BLaER1 treated with 17β-estradiol and CSF1 and Interleukin-3, amounts not matched to agents 10 nM and 100 nM (cell line): ENCODE data around the gene DLG2.
"Not testable (repeated sequence)": the region's sequence is repeated elsewhere in the genome, so short reads cannot be mapped to it uniquely, and the experiment has no call there.

ENCODE experiments used
- H3K27ac ChIP-seq, 11 experiments: shearing (Covaris generic); formaldehyde crosslinking; 2 replicates each; pipeline ENCODE4 v1.8.1; 2022
- H3K27me3 ChIP-seq, 11 experiments: shearing (Covaris generic); formaldehyde crosslinking; 2 replicates each; pipeline ENCODE4 v1.8.1; 2022
- H3K36me3 ChIP-seq, 11 experiments: shearing (Covaris generic); formaldehyde crosslinking; 2 replicates each; pipeline ENCODE4 v1.8.1; 2022
- H3K4me1 ChIP-seq, 10 experiments: shearing (Covaris generic); formaldehyde crosslinking; 2 replicates each; pipeline ENCODE4 v1.8.1; 2022
- H3K4me2 ChIP-seq, 11 experiments: shearing (Covaris generic); formaldehyde crosslinking; 2 replicates each; pipeline ENCODE4 v1.8.1; 2022
- H3K4me3 ChIP-seq, 10 experiments: shearing (Covaris generic); formaldehyde crosslinking; 2 replicates each; pipeline ENCODE4 v1.8.1; 2022
- H3K9ac ChIP-seq, 11 experiments: shearing (Covaris generic); formaldehyde crosslinking; 2 replicates each; pipeline ENCODE4 v1.8.1; 2022
- H3K9me3 ChIP-seq, 11 experiments: shearing (Covaris generic); formaldehyde crosslinking; replicated peaks in 1 of 11; 2 replicates each; pipeline ENCODE4 v1.8.1; 2022
- H4K20me1 ChIP-seq, 11 experiments: shearing (Covaris generic); formaldehyde crosslinking; 2 replicates each; pipeline ENCODE4 v1.8.1; 2022
- Cebpa-rat ChIP-seq, 11 experiments: shearing (Covaris generic); IDR thresholded peaks; 2 replicates each; pipeline ENCODE4 v1.8.1; 2022

The DLG2 gene

GRCh38 chr11:83456075-83456474 lies 2171.1 kb downstream of the DLG2 start:
- Histone ChIP-seq H3K9ac (no peak overlapping the region), H3K27ac (no peak overlapping the region), H3K4me1 (peaks cover 0 to 13% (median 0%) of the 10 kb centered on the region in 10 experiments; a peak in 5 of 20 replicates), H3K4me3 (no peak overlapping the region), H4K20me1 (no peaks in the 10 kb centered on the region), H3K27me3 (no peaks in the 10 kb centered on the region), H3K4me2 (no peak overlapping the region), H3K9me3 (no peaks in the 10 kb centered on the region), H3K36me3 (no peaks in the 10 kb centered on the region)
- no peak for TF ChIP-seq Cebpa-rat (IDR thresholded peaks at IDR 0.05)

GRCh38 chr11:83455356-83455755 lies 2171.8 kb downstream of the DLG2 start:
- H3K4me3 ChIP-seq, result no peak overlapping the region
- H3K4me2 ChIP-seq, result no peak overlapping the region
- no peak overlapping the region for H3K9ac ChIP-seq
- peaks cover 0 to 13% (median 0%) of the 10 kb centered on the region in 10 experiments; a peak in 5 of 20 replicates for H3K4me1 ChIP-seq
- no peaks in the 10 kb centered on the region for H4K20me1 ChIP-seq
- H3K9me3 ChIP-seq, result no peaks in the 10 kb centered on the region
- H3K36me3 ChIP-seq, result no peaks in the 10 kb centered on the region
- no peak for TF ChIP-seq Cebpa-rat (IDR thresholded peaks at IDR 0.05)
- no peaks in the 10 kb centered on the region for H3K27me3 ChIP-seq
- no peak overlapping the region for H3K27ac ChIP-seq

GRCh38 chr11:83454674-83455073 lies 2172.5 kb downstream of the DLG2 start:
- H3K4me3 ChIP-seq, result no peak overlapping the region
- H3K27me3 ChIP-seq, result no peaks in the 10 kb centered on the region
- H3K9me3 ChIP-seq, result no peaks in the 10 kb centered on the region
- peaks cover 0 to 7% (median 0%) of the 10 kb centered on the region in 10 experiments; a peak in 5 of 20 replicates for H3K4me1 ChIP-seq
- H3K27ac ChIP-seq, result no peak overlapping the region
- H4K20me1 ChIP-seq, result no peaks in the 10 kb centered on the region
- no peak overlapping the region for H3K9ac ChIP-seq
- no peaks in the 10 kb centered on the region for H3K36me3 ChIP-seq
- H3K4me2 ChIP-seq, result no peak overlapping the region
- no peak for TF ChIP-seq Cebpa-rat (IDR thresholded peaks at IDR 0.05)

GRCh38 chr11:83449338-83449913 lies 2177.7 kb downstream of the DLG2 start:
- Histone ChIP-seq H4K20me1 (no peaks in the 10 kb centered on the region), H3K4me1 (peaks cover 0 to 5% (median 0%) of the 10 kb centered on the region in 10 experiments; a peak in 1 of 20 replicates), H3K36me3 (no peaks in the 10 kb centered on the region), H3K4me3 (no peak overlapping the region), H3K9me3 (peaks cover 0 to 9% (median 0%) of the 10 kb centered on the region in 11 experiments; a peak in 6 of 22 replicates), H3K4me2 (no peak overlapping the region), H3K9ac (no peak overlapping the region), H3K27me3 (no peaks in the 10 kb centered on the region), H3K27ac (no peak overlapping the region)
- no peak for TF ChIP-seq Cebpa-rat (IDR thresholded peaks at IDR 0.05)

- H3K4me2 ChIP-seq, result no peak overlapping the region
- no peaks in the 10 kb centered on the region for H3K27me3 ChIP-seq
Measured at GRCh38 chr11:83448686-83449085, 2178.5 kb downstream of the DLG2 start.

GRCh38 chr11:83443880-83444279 lies 2183.3 kb downstream of the DLG2 start:
- not testable (repeated sequence) for H4K20me1 ChIP-seq, H3K27me3 ChIP-seq, H3K36me3 ChIP-seq, H3K9me3 ChIP-seq, H3K4me1 ChIP-seq, H3K4me2 ChIP-seq, H3K9ac ChIP-seq, H3K4me3 ChIP-seq, H3K27ac ChIP-seq

More at GRCh38 chr11:83448686-83449085, 2178.5 kb downstream of the DLG2 start:
- H3K36me3 ChIP-seq, result no peaks in the 10 kb centered on the region
- no peak for TF ChIP-seq Cebpa-rat (IDR thresholded peaks at IDR 0.05)
- no peaks in the 10 kb centered on the region for H4K20me1 ChIP-seq
- H3K9ac ChIP-seq, result no peak overlapping the region
- peaks cover 0 to 9% (median 0%) of the 10 kb centered on the region in 11 experiments; a peak in 6 of 22 replicates for H3K9me3 ChIP-seq
- H3K4me1 ChIP-seq, result peaks cover 0 to 5% (median 0%) of the 10 kb centered on the region in 10 experiments; a peak in 1 of 20 replicates
- no peak overlapping the region for H3K4me3 ChIP-seq
- H3K27ac ChIP-seq, result no peak overlapping the region

- no peak overlapping the region for H3K9ac ChIP-seq
- H3K4me3 ChIP-seq, result no peak overlapping the region
- H4K20me1 ChIP-seq, result no peaks in the 10 kb centered on the region
- no peaks in the 10 kb centered on the region for H3K27me3 ChIP-seq
- H3K9me3 ChIP-seq, result no peaks in the 10 kb centered on the region
- H3K27ac ChIP-seq, result no peak overlapping the region
- no peak overlapping the region for H3K4me2 ChIP-seq
- no peaks in the 10 kb centered on the region for H3K36me3 ChIP-seq
- TF ChIP-seq Cebpa-rat (IDR thresholded peaks at IDR 0.05), result no peak
- H3K4me1 ChIP-seq, result peaks cover 0 to 11% (median 9%) of the 10 kb centered on the region in 10 experiments; a peak in 11 of 20 replicates
Measured at GRCh38 chr11:83441601-83442000, 2185.5 kb downstream of the DLG2 start.

- Histone ChIP-seq H3K36me3 (no peaks in the 10 kb centered on the region), H3K9me3 (no peaks in the 10 kb centered on the region), H3K4me2 (no peak overlapping the region), H3K9ac (no peak overlapping the region), H3K27me3 (no peaks in the 10 kb centered on the region), H3K4me3 (no peak overlapping the region), H3K27ac (no peak overlapping the region), H3K4me1 (peaks cover 0 to 11% (median 9%) of the 10 kb centered on the region in 10 experiments; a peak in 11 of 20 replicates), H4K20me1 (no peaks in the 10 kb centered on the region)
- TF ChIP-seq Cebpa-rat (IDR thresholded peaks at IDR 0.05), result no peak
Measured at GRCh38 chr11:83441171-83441570, 2186.0 kb downstream of the DLG2 start.

GRCh38 chr11:83438438-83438837 lies 2188.7 kb downstream of the DLG2 start:
- Histone ChIP-seq H3K27ac (peak overlapping the region in 3 of 11 experiments; percentile 15 to 36 (median 20); a peak in 2 of 22 replicates), H3K4me3 (no peak overlapping the region), H3K9ac (no peak overlapping the region), H3K4me1 (peaks cover 0 to 11% (median 9%) of the 10 kb centered on the region in 10 experiments; a peak in 11 of 20 replicates), H4K20me1 (no peaks in the 10 kb centered on the region), H3K36me3 (no peaks in the 10 kb centered on the region), H3K4me2 (peak overlapping the region in 7 of 11 experiments; percentile 2 to 61 (median 33); a peak in 12 of 22 replicates), H3K9me3 (no peaks in the 10 kb centered on the region), H3K27me3 (no peaks in the 10 kb centered on the region)
- 0 out of 22 replicates have a peak, but pooled peaks of 1 of the 11 experiments have one; percentile 20 for TF ChIP-seq Cebpa-rat (IDR thresholded peaks at IDR 0.05)

GRCh38 chr11:83437939-83438338 lies 2189.2 kb downstream of the DLG2 start:
- H3K9me3 ChIP-seq, result no peaks in the 10 kb centered on the region
- H3K9ac ChIP-seq, result no peak overlapping the region
- H3K4me1 ChIP-seq, result peaks cover 0 to 11% (median 9%) of the 10 kb centered on the region in 10 experiments; a peak in 11 of 20 replicates
- peak overlapping the region in 7 of 11 experiments; percentile 2 to 61 (median 33); a peak in 12 of 22 replicates for H3K4me2 ChIP-seq
- peak overlapping the region in 3 of 11 experiments; percentile 15 to 36 (median 20); a peak in 2 of 22 replicates for H3K27ac ChIP-seq
- H3K27me3 ChIP-seq, result no peaks in the 10 kb centered on the region
- no peak overlapping the region for H3K4me3 ChIP-seq
- TF ChIP-seq Cebpa-rat (IDR thresholded peaks at IDR 0.05), result no peak
- H3K36me3 ChIP-seq, result no peaks in the 10 kb centered on the region
- H4K20me1 ChIP-seq, result no peaks in the 10 kb centered on the region
